GM23248 (cell line): ENCODE measurements around the gene ANKRD24.

Experiments
- EZH2 ChIP-seq: fragments of 200-600 bp; sonication (generic); IDR thresholded peaks from 2 replicates; pipeline ENCODE4 v1.6.1; 2018; ENCODE audit warnings: antibody characterized with exemption, mild to moderate bottlenecking; ENCODE audit not compliant: insufficient read depth, poor library complexity, severe bottlenecking
- EZH2phosphoT487 ChIP-seq: fragments of 200-600 bp; sonication (generic); IDR thresholded peaks from 2 replicates; pipeline ENCODE4 v1.6.1; 2018; ENCODE audit warnings: antibody characterized with exemption, moderate library complexity, mild to moderate bottlenecking, low read depth; ENCODE audit not compliant: insufficient read depth

GRCh38 chr19:4268816-4269430 is 86.4 kb downstream of the ANKRD24 start:
- TF ChIP-seq EZH2phosphoT487 (no peak), EZH2 (no peak)
